Activated CD4-positive, CD25-positive, alpha-beta regulatory T cell treated with anti-CD3 and anti-CD28 coated beads, Interleukin-2, amount 50 U/mL, for 72 hours (primary cell): Measurements from ENCODE around the gene SNCG.
"Not testable (repeated sequence)": the region's sequence is repeated elsewhere in the genome, so short reads cannot be mapped to it uniquely, and the experiment has no call there.

Experiments used
- DNase-seq: peaks from one replicate; pipeline ENCODE4 v3.0.0; 2021

SNCG gene

DNA sequence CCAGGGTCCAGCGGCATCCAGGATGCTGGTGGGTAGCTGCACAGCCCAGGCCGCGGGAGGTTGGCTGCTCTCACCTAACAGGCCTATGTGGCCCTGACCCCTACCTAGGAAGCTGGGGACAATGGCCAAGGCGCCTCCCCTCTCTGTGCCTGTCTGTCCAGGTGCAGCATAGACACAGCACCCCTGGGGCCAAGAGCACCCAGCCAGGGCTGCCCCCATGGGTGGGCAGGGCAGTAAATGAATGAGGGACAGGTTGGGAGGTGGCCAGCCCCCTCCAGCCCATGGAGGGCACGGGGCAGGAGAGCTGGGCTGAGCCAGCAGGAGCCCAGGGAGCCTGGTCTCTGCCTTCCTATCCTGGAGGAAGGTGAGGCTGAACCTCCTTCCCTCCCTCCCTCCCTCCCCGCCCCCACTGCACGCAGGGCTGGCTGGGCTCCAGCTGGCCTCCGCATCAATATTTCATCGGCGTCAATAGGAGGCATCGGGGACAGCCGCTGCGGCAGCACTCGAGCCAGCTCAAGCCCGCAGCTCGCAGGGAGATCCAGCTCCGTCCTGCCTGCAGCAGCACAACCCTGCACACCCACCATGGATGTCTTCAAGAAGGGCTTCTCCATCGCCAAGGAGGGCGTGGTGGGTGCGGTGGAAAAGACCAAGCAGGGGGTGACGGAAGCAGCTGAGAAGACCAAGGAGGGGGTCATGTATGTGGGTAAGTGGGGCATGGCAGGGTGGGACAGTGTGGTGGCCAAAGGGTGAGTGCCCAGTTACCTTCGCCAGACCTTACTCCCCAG, at the start of gene SNCG:
Gene SNCG, plus strand, starts transcription at position 484 of the 785 bp plus-strand sequence. Its CDS starts 99 bp downstream, at position 583.
- no peak for DNase-seq

DNA sequence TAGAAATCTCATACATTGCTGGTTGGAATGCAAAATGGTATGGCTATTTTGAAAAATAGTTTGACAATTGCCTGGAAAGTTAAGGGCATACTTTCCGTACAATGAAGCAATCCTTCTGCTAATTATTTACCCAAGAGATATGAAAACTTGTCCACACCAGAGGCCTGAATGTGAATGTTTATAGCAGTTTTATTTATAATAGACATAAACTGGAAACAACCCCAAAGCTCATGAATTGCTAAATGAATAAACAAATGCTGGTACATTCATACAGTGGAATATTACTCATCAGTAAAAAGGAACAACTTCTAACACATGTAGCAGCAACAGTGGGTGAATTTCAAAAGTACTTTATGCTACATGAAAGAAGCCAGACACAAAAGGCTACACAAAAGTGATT, 43.7 kb upstream of the SNCG start:
- no peak for DNase-seq

DNA sequence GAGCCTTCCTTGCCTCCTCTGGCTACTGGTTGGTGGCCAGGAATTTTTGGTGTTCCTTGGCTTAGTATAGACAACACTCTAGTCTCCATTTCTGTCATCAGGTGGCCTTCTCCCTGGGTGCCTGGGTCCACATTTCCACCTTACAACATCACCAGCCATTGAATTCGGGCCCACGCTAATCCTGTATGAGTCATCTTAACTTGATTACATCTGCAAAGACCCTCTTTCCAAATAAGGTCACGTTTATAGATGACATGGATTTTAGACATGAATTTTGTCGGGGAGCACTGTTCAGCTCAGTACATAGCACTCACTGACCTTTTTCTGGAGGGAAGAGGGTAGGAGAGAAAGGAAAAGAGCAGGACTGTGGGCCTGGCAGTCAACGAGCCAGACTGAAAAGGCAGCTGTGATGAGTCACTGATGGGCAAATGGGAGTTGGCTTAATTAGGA, 40.4 kb upstream of the SNCG start:
- no peak for DNase-seq

GRCh38 chr10:86922553-86922961, 35.8 kb upstream of the SNCG start:
- no peak for DNase-seq

GRCh38 chr10:86929468-86930380, 28.7 kb upstream of the SNCG start:
- DNase-seq: no peak

GRCh38 chr10:86931872-86932271, 26.5 kb upstream of the SNCG start:
- DNase-seq: no peak

GRCh38 chr10:86932674-86933073, 25.7 kb upstream of the SNCG start:
- DNase-seq: no peak

GRCh38 chr10:86934162-86934711, 24.2 kb upstream of the SNCG start:
- DNase-seq: not testable (repeated sequence)

GRCh38 chr10:86936661-86937501, 21.5 kb upstream of the SNCG start:
- no peak for DNase-seq

- DNase-seq: no peak
These were observed 20.8 kb upstream of the SNCG start for GRCh38 chr10:86937502-86938154.

DNA sequence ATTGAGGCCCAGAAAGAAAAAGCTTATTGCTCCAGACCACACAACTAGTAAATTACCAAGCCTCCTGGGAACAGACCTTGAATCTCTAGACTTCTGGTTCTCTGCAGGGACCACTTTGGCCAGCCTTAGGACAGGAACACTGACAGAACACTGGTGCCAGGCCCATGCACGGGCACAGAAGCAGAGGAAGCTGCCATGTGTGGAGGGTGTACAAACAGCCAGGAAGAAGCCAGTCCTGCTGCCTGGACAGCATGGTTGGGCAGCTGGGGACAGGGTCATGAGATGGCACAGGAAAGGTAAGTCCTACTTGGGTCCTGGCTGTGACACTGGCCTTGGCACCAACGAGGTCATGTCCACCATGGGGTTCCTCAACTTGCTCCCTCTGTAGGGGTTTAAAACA, 20.1 kb upstream of the SNCG start:
- DNase-seq: no peak

- DNase-seq: not testable (repeated sequence)
These were observed 18.3 kb upstream of the SNCG start for GRCh38 chr10:86940076-86940475.

DNA sequence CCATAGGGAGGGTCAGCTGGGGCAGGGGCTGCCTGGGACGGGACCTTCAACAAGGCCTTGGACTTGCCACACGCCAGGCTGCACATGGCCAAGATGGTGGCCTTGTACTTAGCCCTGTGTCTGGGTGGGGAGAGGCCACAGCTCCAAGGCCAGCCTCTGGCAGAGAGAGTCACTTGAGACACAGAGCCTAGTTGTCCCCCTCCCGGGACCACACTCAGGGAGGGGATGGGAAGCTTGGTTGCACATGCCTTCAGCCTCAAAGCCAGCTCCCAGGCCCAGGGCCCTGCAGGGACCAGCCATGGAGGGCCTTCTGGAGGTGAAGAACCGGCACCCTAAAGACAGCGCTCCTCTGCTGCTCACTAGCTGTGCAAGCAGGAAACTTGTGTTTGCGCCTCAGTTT, 17.7 kb upstream of the SNCG start:
- no peak for DNase-seq

- no peak for DNase-seq
These were observed 17.0 kb upstream of the SNCG start for GRCh38 chr10:86941426-86941825.

DNA sequence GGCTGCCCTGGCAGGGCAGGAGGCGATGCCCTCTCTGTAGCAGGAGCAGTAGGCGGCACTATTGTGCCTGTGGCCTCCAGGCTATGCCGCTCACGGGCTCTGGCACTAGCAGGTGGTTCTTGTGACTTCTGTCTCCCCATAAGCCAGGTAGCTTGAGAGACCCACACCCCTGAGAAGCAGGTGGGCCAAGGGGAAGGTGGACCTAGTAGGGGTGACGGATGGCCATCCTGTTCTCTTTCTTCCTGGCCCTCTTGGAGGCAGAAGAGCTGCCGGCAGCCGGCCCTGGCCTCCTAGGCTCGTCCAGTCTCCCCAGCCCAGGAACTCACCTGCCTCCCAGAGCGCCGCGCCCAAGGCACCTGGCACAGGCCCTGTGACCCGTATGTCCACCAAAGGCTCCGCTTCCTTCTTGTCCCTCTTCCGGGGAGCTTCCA, 16.4 kb upstream of the SNCG start:
- no peak for DNase-seq

- DNase-seq: peak; percentile 22
These were observed 15.7 kb upstream of the SNCG start for GRCh38 chr10:86942441-86943315.

GRCh38 chr10:86943316-86944030, 14.9 kb upstream of the SNCG start:
- peak; percentile 20 for DNase-seq

DNA sequence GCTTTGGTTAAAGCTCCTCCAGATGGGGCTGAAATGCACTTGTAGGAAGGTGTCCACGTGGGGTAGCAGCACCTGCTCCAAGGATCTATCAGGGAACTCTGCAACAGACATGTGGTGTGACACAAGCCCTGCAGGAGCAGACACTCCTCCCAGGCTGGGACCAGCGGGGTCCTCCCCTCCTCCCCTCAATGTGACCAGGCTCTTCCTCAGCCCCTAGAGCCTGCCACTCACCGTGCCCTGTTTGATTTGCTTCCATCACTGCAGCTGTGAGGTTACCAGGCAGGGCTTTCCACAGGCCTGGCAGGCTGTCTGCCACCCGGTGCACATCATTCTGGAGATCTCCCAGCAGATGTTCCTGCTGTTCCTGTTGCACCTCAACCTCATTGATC, 14.4 kb upstream of the SNCG start:
- peak; percentile 21 for DNase-seq

DNA sequence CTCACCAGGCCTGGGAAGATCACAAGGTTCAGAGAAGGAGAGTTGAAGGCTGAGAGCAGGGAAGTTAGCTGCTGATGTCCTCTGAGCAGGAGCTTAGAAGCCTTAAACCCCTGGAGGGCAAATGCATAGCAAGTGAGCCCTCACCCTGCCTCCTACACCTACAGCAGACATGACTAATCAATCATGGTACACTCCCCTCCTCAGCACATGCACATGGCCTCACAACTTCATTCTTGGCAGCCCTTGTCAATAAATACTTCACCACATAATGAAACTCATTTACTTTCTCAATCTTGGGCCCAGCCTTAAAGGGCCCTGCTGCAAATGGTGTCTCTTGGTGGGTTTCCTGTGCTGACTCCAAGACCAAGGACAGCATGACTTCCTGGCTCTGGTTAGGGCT, 13.9 kb upstream of the SNCG start:
- no peak for DNase-seq

- DNase-seq: peak; percentile 24
These were observed 13.5 kb upstream of the SNCG start for GRCh38 chr10:86944907-86945306.
